ENCODE data around the gene B3GALT5.

GRCh38 chr21:39581414-39581813 is 31.3 kb upstream of the B3GALT5 start:
- TF ChIP-seq, protein P1, sequence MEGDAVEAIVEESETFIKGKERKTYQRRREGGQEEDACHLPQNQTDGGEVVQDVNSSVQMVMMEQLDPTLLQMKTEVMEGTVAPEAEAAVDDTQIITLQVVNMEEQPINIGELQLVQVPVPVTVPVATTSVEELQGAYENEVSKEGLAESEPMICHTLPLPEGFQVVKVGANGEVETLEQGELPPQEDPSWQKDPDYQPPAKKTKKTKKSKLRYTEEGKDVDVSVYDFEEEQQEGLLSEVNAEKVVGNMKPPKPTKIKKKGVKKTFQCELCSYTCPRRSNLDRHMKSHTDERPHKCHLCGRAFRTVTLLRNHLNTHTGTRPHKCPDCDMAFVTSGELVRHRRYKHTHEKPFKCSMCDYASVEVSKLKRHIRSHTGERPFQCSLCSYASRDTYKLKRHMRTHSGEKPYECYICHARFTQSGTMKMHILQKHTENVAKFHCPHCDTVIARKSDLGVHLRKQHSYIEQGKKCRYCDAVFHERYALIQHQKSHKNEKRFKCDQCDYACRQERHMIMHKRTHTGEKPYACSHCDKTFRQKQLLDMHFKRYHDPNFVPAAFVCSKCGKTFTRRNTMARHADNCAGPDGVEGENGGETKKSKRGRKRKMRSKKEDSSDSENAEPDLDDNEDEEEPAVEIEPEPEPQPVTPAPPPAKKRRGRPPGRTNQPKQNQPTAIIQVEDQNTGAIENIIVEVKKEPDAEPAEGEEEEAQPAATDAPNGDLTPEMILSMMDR (IDR thresholded peaks at IDR 0.05), result no peak
- TF ChIP-seq POLR2A (IDR thresholded peaks at IDR 0.05), result no peak
